PFSK-1 (cell line): ENCODE data around the gene ULK4.

Experiments
- FOXP2 ChIP-seq: optimal IDR thresholded peaks from 2 replicates; pipeline ENCODE3; 2011; ENCODE audit warnings: borderline replicate concordance, control low read depth, inconsistent platforms; ENCODE audit not compliant: insufficient read depth; ENCODE audit errors: extremely low read length, extremely low read depth
- POLR2AphosphoS5 ChIP-seq: IDR thresholded peaks from 2 replicates; pipeline ENCODE4 v1.6.1; 2012; ENCODE audit warnings: low read depth, mild to moderate bottlenecking, control low read depth, low read length, moderate library complexity
- REST ChIP-seq, 2 experiments: IDR thresholded peaks; 2 replicates each; pipeline versions ENCODE4 v1.6.1 to v1.8.0; 2011 to 2012; ENCODE audit warnings: low read depth in 2 of 2, low read length in 2 of 2, control low read depth in 1 of 2, inconsistent platforms in 1 of 2, mild to moderate bottlenecking in 1 of 2, moderate library complexity in 1 of 2; ENCODE audit not compliant: insufficient read depth in 1 of 2
- SIN3A ChIP-seq: IDR thresholded peaks from 2 replicates; pipeline ENCODE4 v1.6.1; 2012; ENCODE audit warnings: mild to moderate bottlenecking, low read length, moderate library complexity, borderline replicate concordance; ENCODE audit not compliant: insufficient read depth
- TAF1 ChIP-seq: IDR thresholded peaks from 2 replicates; pipeline ENCODE4 v1.6.1; 2012; ENCODE audit warnings: low read length, control low read depth, borderline replicate concordance; ENCODE audit not compliant: insufficient read depth

The ULK4 gene

DNA sequence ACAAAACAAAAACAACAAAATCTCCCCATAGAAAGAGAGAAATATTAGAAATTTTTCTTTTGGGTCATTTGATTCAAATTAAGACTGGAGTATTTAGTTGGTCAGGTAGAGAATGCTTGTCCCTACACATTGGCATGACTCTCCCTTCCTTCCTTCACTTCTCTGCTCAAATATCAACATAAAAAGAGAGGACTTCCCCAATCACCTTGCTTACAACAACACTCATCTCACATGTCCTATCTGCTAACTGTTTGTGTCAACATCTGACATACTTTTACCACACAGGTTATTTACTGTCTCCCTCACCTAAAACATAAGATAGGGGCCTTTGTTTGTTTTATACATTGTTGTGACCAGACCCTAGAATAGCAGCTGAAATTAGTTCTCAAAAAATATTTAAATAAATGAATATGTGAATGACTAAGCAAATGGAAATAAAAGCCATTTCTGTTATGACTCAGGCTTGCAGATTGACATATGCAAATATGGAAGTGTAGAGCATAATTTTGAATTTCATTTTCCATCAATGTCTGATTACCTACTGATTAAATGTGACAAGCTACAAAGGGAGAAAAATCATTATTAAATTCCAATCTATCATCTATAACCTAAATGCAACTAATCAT, 457.8 kb downstream of the ULK4 start:
- TF ChIP-seq REST (IDR thresholded peaks at IDR 0.05; ENCODE audit: insufficient read depth in 1 of 2, low read depth in 2 of 2, low read length in 2 of 2): no peak
- no peak for TF ChIP-seq FOXP2
- no peak for TF ChIP-seq TAF1
- TF ChIP-seq POLR2AphosphoS5: no peak
- TF ChIP-seq SIN3A: no peak

DNA sequence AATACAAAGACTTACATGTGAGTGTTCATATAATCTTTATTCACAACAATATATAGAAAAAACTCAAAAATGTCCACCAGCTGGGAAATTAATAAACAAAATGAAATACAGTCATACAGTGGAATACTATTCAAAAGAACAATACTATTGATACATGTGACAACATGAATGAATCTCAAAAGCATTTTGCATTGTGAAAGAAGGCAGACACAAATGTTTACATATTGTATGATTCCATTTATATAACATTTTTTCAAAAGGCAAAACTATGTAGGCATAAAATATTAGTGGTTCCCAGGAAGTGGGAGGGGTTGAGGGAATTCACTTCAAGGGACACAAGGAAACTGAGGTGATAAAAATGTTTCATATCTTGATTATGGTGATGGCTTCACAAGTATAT, 459.4 kb downstream of the ULK4 start:
- TF ChIP-seq SIN3A (no peak), TAF1 (no peak), POLR2AphosphoS5 (no peak), REST (IDR thresholded peaks at IDR 0.05; ENCODE audit: insufficient read depth in 1 of 2, low read depth in 2 of 2, low read length in 2 of 2) (no peak), FOXP2 (no peak)

- TF ChIP-seq REST (IDR thresholded peaks at IDR 0.05; ENCODE audit: insufficient read depth in 1 of 2, low read depth in 2 of 2, low read length in 2 of 2): no peak
- TF ChIP-seq POLR2AphosphoS5: no peak
- TF ChIP-seq SIN3A: no peak
- no peak for TF ChIP-seq TAF1
- TF ChIP-seq FOXP2: no peak
These were observed 459.9 kb downstream of the ULK4 start for GRCh38 chr3:41502023-41502422.

GRCh38 chr3:41498847-41499246, 463.1 kb downstream of the ULK4 start:
- TF ChIP-seq TAF1: no peak
- TF ChIP-seq FOXP2: no peak

GRCh38 chr3:41490360-41490759, 471.5 kb downstream of the ULK4 start:
- TF ChIP-seq SIN3A: no peak
- TF ChIP-seq POLR2AphosphoS5: no peak
- TF ChIP-seq REST (IDR thresholded peaks at IDR 0.05; ENCODE audit: insufficient read depth in 1 of 2, low read depth in 2 of 2, low read length in 2 of 2): no peak
